ENCODE results near the gene PACS1.

Gene PACS1

GRCh38 chr11:66281776-66282467, 211.8 kb downstream of the PACS1 start:
- TF ChIP-seq, protein P1, sequence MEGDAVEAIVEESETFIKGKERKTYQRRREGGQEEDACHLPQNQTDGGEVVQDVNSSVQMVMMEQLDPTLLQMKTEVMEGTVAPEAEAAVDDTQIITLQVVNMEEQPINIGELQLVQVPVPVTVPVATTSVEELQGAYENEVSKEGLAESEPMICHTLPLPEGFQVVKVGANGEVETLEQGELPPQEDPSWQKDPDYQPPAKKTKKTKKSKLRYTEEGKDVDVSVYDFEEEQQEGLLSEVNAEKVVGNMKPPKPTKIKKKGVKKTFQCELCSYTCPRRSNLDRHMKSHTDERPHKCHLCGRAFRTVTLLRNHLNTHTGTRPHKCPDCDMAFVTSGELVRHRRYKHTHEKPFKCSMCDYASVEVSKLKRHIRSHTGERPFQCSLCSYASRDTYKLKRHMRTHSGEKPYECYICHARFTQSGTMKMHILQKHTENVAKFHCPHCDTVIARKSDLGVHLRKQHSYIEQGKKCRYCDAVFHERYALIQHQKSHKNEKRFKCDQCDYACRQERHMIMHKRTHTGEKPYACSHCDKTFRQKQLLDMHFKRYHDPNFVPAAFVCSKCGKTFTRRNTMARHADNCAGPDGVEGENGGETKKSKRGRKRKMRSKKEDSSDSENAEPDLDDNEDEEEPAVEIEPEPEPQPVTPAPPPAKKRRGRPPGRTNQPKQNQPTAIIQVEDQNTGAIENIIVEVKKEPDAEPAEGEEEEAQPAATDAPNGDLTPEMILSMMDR (IDR thresholded peaks at IDR 0.05; ENCODE audit: low read depth, low read length) = no peak
- no peak for DNase-seq
- no peaks in the 10 kb centered on the region for H3K27me3 ChIP-seq
- H3K36me3 ChIP-seq = peaks cover 26% of the 10 kb centered on the region; the same call in 1 of the 2 replicates
- no peak overlapping the region for H3K4me3 ChIP-seq (ENCODE audit: low read depth, low read length)
- peaks cover 29% of the 10 kb centered on the region for H3K4me1 ChIP-seq
- H3K9me3 ChIP-seq = no peaks in the 10 kb centered on the region

- Histone ChIP-seq H3K27me3 (no peaks in the 10 kb centered on the region), H3K9me3 (no peaks in the 10 kb centered on the region), H3K4me1 (peaks cover 29% of the 10 kb centered on the region), H3K4me3 (ENCODE audit: low read depth, low read length) (no peak overlapping the region), H3K36me3 (peaks cover 26% of the 10 kb centered on the region; the same call in 1 of the 2 replicates)
- TF ChIP-seq, protein P1 (IDR thresholded peaks at IDR 0.05; ENCODE audit: low read depth, low read length) = peak; percentile 88
- peak; percentile 100 for DNase-seq
Measured at GRCh38 chr11:66282468-66283455, 212.7 kb downstream of the PACS1 start.

DNA sequence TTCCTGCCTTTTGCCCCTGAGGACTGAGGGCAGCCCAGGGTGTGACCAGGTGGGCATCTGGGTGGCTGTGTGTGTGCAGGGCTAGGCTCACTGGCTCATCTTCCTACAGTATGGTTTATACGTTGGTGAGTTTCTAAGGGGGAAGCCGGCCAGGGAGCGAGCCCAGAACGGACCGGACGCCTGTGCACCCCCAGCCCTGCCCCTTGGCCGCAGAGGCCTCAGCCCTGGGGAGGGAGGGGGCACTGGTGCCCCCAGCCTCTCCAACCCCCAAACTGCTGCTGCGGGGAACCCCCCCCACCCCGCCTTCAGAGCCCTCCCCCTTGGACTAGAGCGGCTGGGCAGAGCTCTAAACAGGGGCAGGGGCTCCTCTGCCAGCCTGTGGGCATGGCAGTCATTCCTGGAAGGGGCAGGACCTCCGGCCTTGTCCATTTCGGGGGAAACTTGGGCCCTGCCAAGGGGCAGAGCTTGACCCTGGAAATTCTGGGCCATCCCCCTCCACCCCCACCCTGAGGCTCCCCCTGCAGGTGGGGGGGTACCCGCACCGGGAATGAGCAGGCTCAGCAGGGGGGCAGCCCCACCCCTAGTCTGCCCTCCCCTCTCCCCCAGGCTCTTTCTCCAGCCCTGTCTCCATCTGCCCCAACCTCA, 213.5 kb downstream of the PACS1 start:
- DNase-seq = no peak
- TF ChIP-seq, protein P1 (IDR thresholded peaks at IDR 0.05; ENCODE audit: low read depth, low read length) = no peak
- H3K4me1 ChIP-seq = peaks cover 32% of the 10 kb centered on the region
- H3K36me3 ChIP-seq = peaks cover 26% of the 10 kb centered on the region; the same call in 1 of the 2 replicates
- no peaks in the 10 kb centered on the region for H3K27me3 ChIP-seq
- no peaks in the 10 kb centered on the region for H3K9me3 ChIP-seq
- no peak overlapping the region for H3K4me3 ChIP-seq (ENCODE audit: low read depth, low read length)

- no peaks in the 10 kb centered on the region for H3K9me3 ChIP-seq
- H3K4me3 ChIP-seq (ENCODE audit: low read depth, low read length) = no peak overlapping the region
- peaks cover 32% of the 10 kb centered on the region for H3K4me1 ChIP-seq
- DNase-seq = no peak
- TF ChIP-seq, protein P1 (IDR thresholded peaks at IDR 0.05; ENCODE audit: low read depth, low read length) = no peak
- H3K27me3 ChIP-seq = no peaks in the 10 kb centered on the region
- peaks cover 26% of the 10 kb centered on the region; the same call in 1 of the 2 replicates for H3K36me3 ChIP-seq
Measured at GRCh38 chr11:66284526-66285078, 214.5 kb downstream of the PACS1 start.

DNA sequence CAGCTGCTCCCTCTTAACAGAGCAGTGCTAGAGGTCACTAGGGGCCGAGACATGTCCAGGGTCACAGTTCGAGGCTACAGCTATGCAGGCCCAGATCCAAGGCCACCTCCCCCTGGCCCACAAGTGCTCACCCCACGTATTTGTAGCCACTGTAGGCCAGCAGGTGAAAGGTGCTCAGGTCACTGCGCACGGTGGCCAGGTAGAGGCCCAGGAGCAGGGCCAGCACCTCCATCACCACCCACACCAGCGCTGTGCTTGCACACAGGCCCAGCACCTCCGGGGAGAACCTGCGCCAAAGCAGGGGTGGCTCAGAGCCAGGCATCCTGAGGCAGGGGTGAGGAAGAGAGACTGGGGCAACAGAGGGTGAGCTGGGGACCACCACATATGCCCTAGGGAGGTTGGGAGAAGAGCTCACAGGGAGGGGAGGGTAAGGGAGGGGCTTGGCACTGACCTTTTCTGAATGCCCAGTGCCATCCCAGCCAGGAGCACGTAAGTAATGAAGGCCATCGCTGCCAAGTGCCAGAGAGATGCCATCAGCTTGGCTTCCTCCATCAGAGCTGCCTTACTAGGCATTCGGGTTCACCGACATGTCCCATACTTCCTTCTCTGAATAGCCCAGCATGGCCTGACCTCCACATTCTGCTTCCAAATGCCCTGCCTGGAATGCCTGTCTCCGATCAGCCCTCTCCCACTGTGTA, 215.3 kb downstream of the PACS1 start:
- TF ChIP-seq, protein P1 (IDR thresholded peaks at IDR 0.05; ENCODE audit: low read depth, low read length) = no peak
- Histone ChIP-seq H3K4me1 (peaks cover 25% of the 10 kb centered on the region), H3K27me3 (no peaks in the 10 kb centered on the region), H3K4me3 (ENCODE audit: low read depth, low read length) (no peak overlapping the region), H3K9me3 (no peaks in the 10 kb centered on the region), H3K36me3 (peaks cover 26% of the 10 kb centered on the region; the same call in 1 of the 2 replicates)
- DNase-seq = no peak
